Fibroblast of skin of left quadriceps (primary cell): ENCODE measurements around the gene NCF2.
A peak's percentile ranks its signal among the peaks of the same experiment; 100 is the strongest.
"Not testable (repeated sequence)": the region's sequence is repeated elsewhere in the genome, so short reads cannot be mapped to it uniquely, and the experiment has no call there.

ENCODE experiments used
- DNase-seq, 2 experiments: peaks; one replicate each; pipeline ENCODE4 v3.0.0-alpha.2; 2013; ENCODE audit warnings: low read depth in 2 of 2

Gene NCF2

GRCh38 chr1:183590244-183591191 lies at the start of gene NCF2:
Gene NCF2, minus strand, starts transcription at chr1:183590459. Its CDS starts 130 bp downstream, at chr1:183590329.
- no peak for DNase-seq

GRCh38 chr1:183638649-183639387 lies 48.6 kb upstream of the NCF2 start:
- DNase-seq, result no peak

- DNase-seq, result no peak
Measured at GRCh38 chr1:183636783-183637182, 46.5 kb upstream of the NCF2 start.

GRCh38 chr1:183636334-183636682 lies 46.0 kb upstream of the NCF2 start:
- no peak for DNase-seq

GRCh38 chr1:183635606-183636333 lies 45.5 kb upstream of the NCF2 start, which contains the start of gene ARPC5:
Gene ARPC5, minus strand, starts transcription at chr1:183635783. Its CDS starts 124 bp downstream, at chr1:183635659.
- DNase-seq, result peak; percentile 97

- DNase-seq, result no peak
Measured at GRCh38 chr1:183635099-183635605, 44.9 kb upstream of the NCF2 start.

- DNase-seq, result no peak
Measured at GRCh38 chr1:183634429-183635065, 44.3 kb upstream of the NCF2 start.

- DNase-seq, result peak; percentile 86 to 87
Measured at GRCh38 chr1:183633676-183634343, 43.6 kb upstream of the NCF2 start.

GRCh38 chr1:183632964-183633363 lies 42.7 kb upstream of the NCF2 start:
- no peak for DNase-seq

- peak; percentile 50 to 58 for DNase-seq
Measured at GRCh38 chr1:183632114-183632513, 41.9 kb upstream of the NCF2 start.

GRCh38 chr1:183630748-183631147 lies 40.5 kb upstream of the NCF2 start:
- no peak for DNase-seq

- DNase-seq, result no peak
Measured at GRCh38 chr1:183628537-183628936, 38.3 kb upstream of the NCF2 start.

GRCh38 chr1:183626236-183626635 lies 36.0 kb upstream of the NCF2 start:
- not testable (repeated sequence) for DNase-seq

- no peak for DNase-seq
Measured at GRCh38 chr1:183622884-183623785, 32.9 kb upstream of the NCF2 start.

GRCh38 chr1:183622013-183622412 lies 31.8 kb upstream of the NCF2 start:
- DNase-seq, result no peak

- no peak for DNase-seq
Measured at GRCh38 chr1:183620311-183620710, 30.1 kb upstream of the NCF2 start.

- no peak for DNase-seq
Measured at GRCh38 chr1:183619781-183620180, 29.5 kb upstream of the NCF2 start.

GRCh38 chr1:183618202-183618601 lies 27.9 kb upstream of the NCF2 start:
- not testable (repeated sequence) for DNase-seq

GRCh38 chr1:183612975-183613374 lies 22.7 kb upstream of the NCF2 start:
- not testable (repeated sequence) for DNase-seq

- no peak for DNase-seq
Measured at GRCh38 chr1:183612407-183612806, 22.1 kb upstream of the NCF2 start.
